Retinal pigment epithelial cell (primary cell): ENCODE data around the gene MYL6B.
A peak's percentile ranks its signal among the peaks of the same experiment; 100 is the strongest.
"Not testable (repeated sequence)": the region's sequence is repeated elsewhere in the genome, so short reads cannot be mapped to it uniquely, and the experiment has no call there.

Experiments used
- DNase-seq: peaks from one replicate; pipeline ENCODE4 v3.0.0-alpha.2; 2010; ENCODE audit warnings: low read depth
- H3K4me3 ChIP-seq: 2 replicates; pipeline ENCODE4 v1.5.1; 2011; ENCODE audit warnings: mild to moderate bottlenecking, low read length, control low read depth, moderate library complexity
- TF ChIP-seq, protein P1 (sequence below): conservative IDR thresholded peaks from 2 replicates; pipeline ENCODE4 v1.5.1; 2011; ENCODE audit warnings: low read depth, low read length, control low read depth, inconsistent platforms

The MYL6B gene

DNA sequence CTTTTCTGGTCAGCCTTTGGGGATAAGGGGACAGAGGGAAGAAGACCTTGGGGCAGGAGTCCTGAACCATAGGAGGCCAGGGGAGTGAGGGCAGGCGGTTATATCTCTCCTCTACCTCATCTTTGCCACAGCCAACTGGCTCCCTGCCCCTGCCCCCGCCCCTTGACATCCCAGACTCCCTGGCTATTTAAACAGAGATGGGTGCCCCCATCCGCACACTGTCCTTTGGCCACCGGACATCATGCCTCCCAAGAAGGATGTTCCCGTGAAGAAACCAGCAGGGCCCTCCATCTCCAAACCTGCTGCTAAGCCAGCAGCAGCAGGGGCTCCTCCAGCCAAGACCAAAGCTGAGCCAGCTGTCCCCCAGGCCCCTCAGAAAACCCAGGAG lies 1.3 kb downstream of the MYL6B start:
- TF ChIP-seq, protein P1, sequence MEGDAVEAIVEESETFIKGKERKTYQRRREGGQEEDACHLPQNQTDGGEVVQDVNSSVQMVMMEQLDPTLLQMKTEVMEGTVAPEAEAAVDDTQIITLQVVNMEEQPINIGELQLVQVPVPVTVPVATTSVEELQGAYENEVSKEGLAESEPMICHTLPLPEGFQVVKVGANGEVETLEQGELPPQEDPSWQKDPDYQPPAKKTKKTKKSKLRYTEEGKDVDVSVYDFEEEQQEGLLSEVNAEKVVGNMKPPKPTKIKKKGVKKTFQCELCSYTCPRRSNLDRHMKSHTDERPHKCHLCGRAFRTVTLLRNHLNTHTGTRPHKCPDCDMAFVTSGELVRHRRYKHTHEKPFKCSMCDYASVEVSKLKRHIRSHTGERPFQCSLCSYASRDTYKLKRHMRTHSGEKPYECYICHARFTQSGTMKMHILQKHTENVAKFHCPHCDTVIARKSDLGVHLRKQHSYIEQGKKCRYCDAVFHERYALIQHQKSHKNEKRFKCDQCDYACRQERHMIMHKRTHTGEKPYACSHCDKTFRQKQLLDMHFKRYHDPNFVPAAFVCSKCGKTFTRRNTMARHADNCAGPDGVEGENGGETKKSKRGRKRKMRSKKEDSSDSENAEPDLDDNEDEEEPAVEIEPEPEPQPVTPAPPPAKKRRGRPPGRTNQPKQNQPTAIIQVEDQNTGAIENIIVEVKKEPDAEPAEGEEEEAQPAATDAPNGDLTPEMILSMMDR: no peak
- H3K4me3 ChIP-seq: no peak overlapping the region
- no peak for DNase-seq

DNA sequence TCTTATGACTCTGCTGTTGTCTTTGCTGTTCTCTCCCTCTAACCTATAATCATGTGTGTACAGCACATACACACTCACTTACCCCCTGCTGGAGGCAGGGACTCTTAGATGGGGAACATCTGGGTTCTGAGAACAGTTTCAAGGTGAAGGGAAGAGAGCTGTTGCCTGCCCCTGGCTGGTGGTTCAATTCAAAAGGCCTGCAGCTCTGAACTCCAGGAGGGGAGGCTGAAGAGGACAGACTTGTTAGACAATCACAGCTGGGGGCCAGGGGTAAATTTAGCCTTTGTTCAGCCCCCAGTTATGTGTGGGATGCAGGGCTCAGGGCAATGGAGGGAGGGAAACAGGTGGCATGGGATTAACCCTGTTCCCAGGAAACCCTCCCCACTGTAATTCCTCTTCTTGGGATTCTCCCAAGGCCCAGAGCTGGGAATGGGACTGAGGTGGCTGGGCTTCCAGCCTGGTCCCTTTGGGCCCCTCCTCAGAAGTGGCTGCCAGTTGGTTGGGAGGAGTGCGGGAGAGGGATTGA lies 1.9 kb downstream of the MYL6B start:
- no peak for DNase-seq
- H3K4me3 ChIP-seq: no peak overlapping the region
- TF ChIP-seq, protein P1: no peak

DNA sequence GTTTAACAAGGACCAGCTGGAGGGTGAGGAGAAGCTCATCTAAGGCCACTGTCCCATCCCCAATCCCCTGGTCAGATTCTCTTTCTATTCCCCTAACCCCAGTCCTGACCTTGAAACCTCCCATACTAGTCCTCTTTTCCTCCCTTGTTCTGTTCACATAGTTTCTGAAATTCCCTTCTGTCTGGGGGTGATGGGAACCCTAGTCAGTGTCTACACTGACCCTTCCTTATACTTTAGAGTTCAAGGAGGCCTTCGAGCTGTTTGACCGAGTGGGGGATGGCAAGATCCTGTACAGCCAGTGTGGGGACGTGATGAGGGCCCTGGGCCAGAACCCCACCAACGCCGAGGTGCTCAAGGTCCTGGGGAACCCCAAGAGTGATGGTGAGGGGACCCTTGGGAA lies 2.4 kb downstream of the MYL6B start:
- DNase-seq: no peak
- H3K4me3 ChIP-seq: no peak overlapping the region
- TF ChIP-seq, protein P1: no peak

DNA sequence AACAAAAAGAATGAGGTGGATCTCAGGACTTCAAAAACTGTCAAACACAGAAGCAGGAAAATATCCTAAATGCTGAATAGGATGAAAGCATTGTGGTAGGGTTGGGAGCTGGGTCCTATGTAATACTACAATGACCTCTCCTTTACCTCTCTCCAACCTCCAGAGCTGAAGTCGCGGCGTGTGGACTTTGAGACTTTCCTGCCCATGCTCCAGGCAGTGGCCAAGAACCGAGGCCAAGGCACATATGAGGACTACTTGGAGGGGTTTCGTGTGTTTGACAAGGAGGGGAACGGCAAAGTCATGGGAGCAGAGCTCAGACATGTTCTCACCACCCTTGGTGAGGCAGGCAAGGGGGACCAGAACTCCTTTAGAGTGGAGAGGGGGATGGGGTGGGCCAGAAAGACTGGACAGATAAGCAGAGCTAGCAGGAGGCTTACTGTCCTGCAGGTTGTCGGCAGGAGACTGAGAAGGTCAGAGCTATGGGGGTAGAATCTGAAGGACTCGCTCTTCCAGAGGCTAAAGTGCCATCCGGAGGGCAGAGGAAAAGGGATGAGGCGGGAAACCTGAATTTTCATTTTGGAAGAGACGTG lies 3.0 kb downstream of the MYL6B start:
- no peak for DNase-seq
- no peak overlapping the region for H3K4me3 ChIP-seq
- TF ChIP-seq, protein P1: no peak

DNA sequence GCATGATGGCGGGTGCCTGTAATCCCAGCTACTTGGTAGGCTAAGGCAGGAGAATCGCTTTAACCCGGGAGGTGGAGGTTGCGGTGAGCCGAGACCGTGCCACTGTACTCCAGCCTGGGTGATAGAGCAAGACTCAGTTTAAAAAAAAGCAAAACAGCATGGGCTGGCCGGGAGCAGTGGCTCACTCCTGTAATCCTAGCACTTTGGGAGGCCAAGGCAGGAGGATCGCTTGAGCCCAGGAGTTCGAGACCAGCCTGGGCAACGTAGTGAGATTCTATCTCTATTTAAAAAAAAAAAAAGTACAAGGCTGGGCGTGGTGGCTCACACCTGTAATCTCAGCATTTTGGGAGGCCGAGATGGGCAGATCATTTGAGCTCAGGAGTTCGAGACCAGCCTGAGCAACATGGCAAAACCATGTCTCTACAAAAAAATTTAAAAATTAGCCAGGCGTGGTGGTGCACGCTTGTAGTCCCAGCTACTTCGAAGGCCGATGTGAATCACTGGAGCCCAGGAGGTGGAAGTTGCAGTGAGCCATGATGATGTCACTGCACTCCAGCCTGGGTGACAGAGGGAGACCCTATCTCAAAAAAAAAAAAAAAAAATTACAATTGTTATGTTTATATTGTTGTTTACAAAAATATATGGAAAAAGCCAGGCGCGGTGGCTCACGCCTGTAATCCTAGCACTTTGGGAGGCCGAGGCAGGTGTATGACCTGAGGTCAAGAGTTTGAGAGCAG lies 4.2 kb downstream of the MYL6B start:
- not testable (repeated sequence) for DNase-seq
- H3K4me3 ChIP-seq: peak overlapping the region; percentile 99

DNA sequence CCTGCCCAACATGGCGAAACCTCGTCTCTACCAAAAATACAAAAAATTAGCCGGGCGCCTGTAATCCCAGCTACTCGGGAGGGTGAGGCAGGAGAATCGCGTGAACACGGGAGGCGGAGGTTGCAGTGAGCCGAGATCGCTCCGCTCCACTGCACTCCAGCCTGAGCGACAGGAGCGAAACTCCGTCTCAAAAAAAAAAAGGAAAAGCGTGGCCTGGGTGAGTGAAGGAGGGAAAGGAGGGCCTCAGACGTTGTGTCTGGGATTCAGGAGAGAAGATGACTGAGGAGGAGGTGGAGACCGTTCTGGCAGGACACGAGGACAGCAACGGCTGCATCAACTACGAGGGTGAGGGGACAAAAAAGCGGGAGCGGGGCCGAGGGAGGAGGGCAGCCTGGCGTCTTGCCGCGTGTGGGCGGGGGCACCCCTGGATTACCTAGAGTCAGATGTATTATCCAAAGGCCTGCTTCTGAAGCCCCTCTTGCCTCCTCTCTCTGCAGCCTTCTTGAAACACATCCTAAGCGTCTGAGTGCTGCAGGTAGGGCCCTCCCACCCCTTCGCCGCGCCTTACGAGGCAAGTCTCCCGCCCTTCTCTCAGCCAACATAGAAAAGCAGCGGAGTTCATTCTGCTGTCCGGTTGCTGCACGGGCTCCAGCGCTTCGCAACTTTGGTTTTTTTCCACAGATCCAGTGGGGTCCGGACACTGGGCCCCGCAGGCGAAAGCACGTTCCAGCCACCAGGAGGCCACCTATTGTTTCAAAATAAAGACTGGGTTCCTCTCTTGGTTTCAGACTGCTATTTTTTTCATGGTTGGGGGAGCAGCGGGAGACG lies 5.0 kb downstream of the MYL6B start:
- peak; percentile 34 for DNase-seq
- TF ChIP-seq, protein P1: peak; percentile 63
- H3K4me3 ChIP-seq: peak overlapping the region; percentile 99
